H1 (cell line): Measurements from ENCODE around the gene CBR4. TPM values are rescaled to one million over a fixed set of nuclear protein-coding genes. Genes with fewer than 3 reads are reported as not detected.

Source experiments
- EZH2 ChIP-seq: fragments of 200-600 bp; sonication (generic); IDR thresholded peaks from 2 replicates; pipeline ENCODE4 v1.7.1; 2012; ENCODE audit warnings: low read depth, mild to moderate bottlenecking, moderate library complexity, low read length, inconsistent platforms; ENCODE audit not compliant: severe bottlenecking
- GABPA ChIP-seq: IDR thresholded peaks from 2 replicates; pipeline ENCODE4 v1.6.1; 2011; ENCODE audit warnings: mild to moderate bottlenecking, low read length, moderate library complexity, borderline replicate concordance; ENCODE audit not compliant: insufficient read depth
- GTF2F1 ChIP-seq: IDR thresholded peaks from 2 replicates; pipeline ENCODE4 v1.6.1; 2012; ENCODE audit warnings: low read depth, low read length, improper control_type of control experiment, borderline replicate concordance
- HDAC2 ChIP-seq, 2 experiments: fragments of 300-600 bp in 1 of 2; sonication (generic) in 1 of 2; IDR thresholded peaks; 2 replicates each; pipeline ENCODE4 v1.6.1; 2011 to 2012; ENCODE audit warnings: low read depth in 2 of 2, low read length in 2 of 2, mild to moderate bottlenecking in 2 of 2, moderate library complexity in 2 of 2, borderline replicate concordance in 1 of 2, inconsistent platforms in 1 of 2
- NANOG ChIP-seq: IDR thresholded peaks from 2 replicates; pipeline ENCODE4 v1.6.1; 2011; ENCODE audit warnings: low read length, low read depth, mild to moderate bottlenecking, inconsistent platforms; ENCODE audit not compliant: insufficient read depth, poor library complexity, severe bottlenecking
- RAD21 ChIP-seq, 2 experiments: IDR thresholded peaks in 1 of 2; conservative IDR thresholded peaks in 1 of 2; 2 replicates each; pipeline ENCODE4 v1.6.1; 2011; ENCODE audit warnings: low read depth in 2 of 2, low read length in 2 of 2, improper control_type of control experiment in 1 of 2, inconsistent platforms in 1 of 2, mild to moderate bottlenecking in 1 of 2, moderate library complexity in 1 of 2
- RXRA ChIP-seq: IDR thresholded peaks from 2 replicates; pipeline ENCODE4 v1.6.1; 2011; ENCODE audit warnings: low read depth, mild to moderate bottlenecking, low read length, moderate library complexity; ENCODE audit not compliant: insufficient read depth
- SP2 ChIP-seq: IDR thresholded peaks from 2 replicates; pipeline ENCODE4 v1.6.1; 2012; ENCODE audit warnings: mild to moderate bottlenecking, low read length, inconsistent platforms
- SUZ12 ChIP-seq: fragments of 200-600 bp; sonication (generic); IDR thresholded peaks from 2 replicates; pipeline ENCODE4 v1.6.1; 2012; ENCODE audit warnings: mild to moderate bottlenecking, inconsistent platforms, low read length, moderate library complexity, mixed read lengths
- TCF12 ChIP-seq: IDR thresholded peaks from 2 replicates; pipeline ENCODE4 v1.6.1; 2011; ENCODE audit warnings: low read depth, mild to moderate bottlenecking, low read length
- polyA plus RNA-seq, 7 experiments: library from polyadenylated mRNA; depleted of rRNA in 3 of 7; stranded (reverse) in 5 of 7; unstranded in 2 of 7; fragments of >200 nt in 5 of 7; fragments of 200-250 nt in 2 of 7; gene quantifications; 1 replicate in 5 of 7; 2 replicates in 1 of 7; 4 replicates in 1 of 7; pipeline versions ENCODE4 v1.2.1 to v1.2.3, GENCODE V29; 2011 to 2013; ENCODE audit warnings: missing spikeins in 2 of 7, mixed read lengths in 2 of 7
- total RNA-seq: library from RNA; stranded (reverse); fragmentation: NEBNext Ultra II Directional; extraction: Animal tissue kit (Norgen Biotek cat#: 25700); gene quantifications from 2 replicates; pipeline ENCODE4 v1.2.1, GENCODE V29; 2021
- TF ChIP-seq, protein P1 (sequence below): IDR thresholded peaks from 2 replicates; pipeline ENCODE4 v1.6.1; 2011; ENCODE audit warnings: low read depth, mild to moderate bottlenecking, low read length; ENCODE audit not compliant: insufficient read depth
- TF ChIP-seq, protein P2 (sequence below), 3 experiments: IDR thresholded peaks; 1 replicate in 2 of 3; 2 replicates in 1 of 3; pipeline versions ENCODE4 v1.5.1 to v1.6.1; 2011; ENCODE audit warnings: low read length in 3 of 3, mild to moderate bottlenecking in 3 of 3, inconsistent platforms in 2 of 3, low read depth in 1 of 3, moderate library complexity in 1 of 3; ENCODE audit not compliant: insufficient read depth in 1 of 3; ENCODE audit errors: control extremely low read depth in 1 of 3

The CBR4 gene
- total and polyA plus RNA-seq, 2 of the 8 experiments (the other 6 are each of a cell fraction or from before 2014, with no cell fraction given): 8.6 to 29.5 TPM

DNA sequence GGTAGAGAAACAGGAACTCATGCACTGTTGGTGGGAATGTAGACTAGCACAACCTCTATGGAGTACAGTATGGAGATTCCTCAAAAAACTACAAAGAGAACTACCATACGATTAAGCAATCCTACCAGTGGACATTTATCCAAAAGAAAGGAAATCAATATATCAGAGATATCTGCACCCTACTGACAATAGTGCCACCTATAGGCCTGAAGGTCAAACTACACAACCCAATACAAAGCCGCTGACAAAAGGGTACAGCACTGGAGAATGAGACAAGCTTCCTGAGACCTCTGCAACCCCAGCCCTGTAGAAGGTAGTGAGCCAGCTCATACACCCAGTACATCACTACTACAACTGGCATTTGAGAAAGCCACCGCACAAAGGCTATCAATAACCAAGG is 67.1 kb downstream of the CBR4 start (continued):
- TF ChIP-seq TCF12 (no peak), GTF2F1 (no peak), EZH2 (no peak), NANOG (no peak), GABPA (no peak), RXRA (no peak), RAD21 (IDR thresholded peaks at IDR 0.05 in 1 of 2, conservative IDR thresholded peaks at IDR 0.05 in 1 of 2; ENCODE audit: low read depth in 2 of 2, low read length in 2 of 2) (peak; percentile 66 to 69), SP2 (no peak), HDAC2 (IDR thresholded peaks at IDR 0.05; ENCODE audit: borderline replicate concordance in 1 of 2, low read depth in 2 of 2, low read length in 2 of 2) (no peak), SUZ12 (no peak)
- TF ChIP-seq, protein P1, sequence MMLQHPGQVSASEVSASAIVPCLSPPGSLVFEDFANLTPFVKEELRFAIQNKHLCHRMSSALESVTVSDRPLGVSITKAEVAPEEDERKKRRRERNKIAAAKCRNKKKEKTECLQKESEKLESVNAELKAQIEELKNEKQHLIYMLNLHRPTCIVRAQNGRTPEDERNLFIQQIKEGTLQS: no peak
- TF ChIP-seq, protein P2, sequence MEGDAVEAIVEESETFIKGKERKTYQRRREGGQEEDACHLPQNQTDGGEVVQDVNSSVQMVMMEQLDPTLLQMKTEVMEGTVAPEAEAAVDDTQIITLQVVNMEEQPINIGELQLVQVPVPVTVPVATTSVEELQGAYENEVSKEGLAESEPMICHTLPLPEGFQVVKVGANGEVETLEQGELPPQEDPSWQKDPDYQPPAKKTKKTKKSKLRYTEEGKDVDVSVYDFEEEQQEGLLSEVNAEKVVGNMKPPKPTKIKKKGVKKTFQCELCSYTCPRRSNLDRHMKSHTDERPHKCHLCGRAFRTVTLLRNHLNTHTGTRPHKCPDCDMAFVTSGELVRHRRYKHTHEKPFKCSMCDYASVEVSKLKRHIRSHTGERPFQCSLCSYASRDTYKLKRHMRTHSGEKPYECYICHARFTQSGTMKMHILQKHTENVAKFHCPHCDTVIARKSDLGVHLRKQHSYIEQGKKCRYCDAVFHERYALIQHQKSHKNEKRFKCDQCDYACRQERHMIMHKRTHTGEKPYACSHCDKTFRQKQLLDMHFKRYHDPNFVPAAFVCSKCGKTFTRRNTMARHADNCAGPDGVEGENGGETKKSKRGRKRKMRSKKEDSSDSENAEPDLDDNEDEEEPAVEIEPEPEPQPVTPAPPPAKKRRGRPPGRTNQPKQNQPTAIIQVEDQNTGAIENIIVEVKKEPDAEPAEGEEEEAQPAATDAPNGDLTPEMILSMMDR (IDR thresholded peaks at IDR 0.05; ENCODE audit: control extremely low read depth in 1 of 3, insufficient read depth in 1 of 3, low read depth in 1 of 3, low read length in 3 of 3): peak in 2 of 3 experiments; percentile 61 to 71; a peak in 3 of 4 replicates
- TF ChIP-seq, all 59 proteins: peak for 3
